A673 (cell line): Measurements from ENCODE around the gene STK26.

Experiments used
- CTCF ChIP-seq: fragments of 300-800, 200-600 bp; sonication (generic); conservative IDR thresholded peaks from 2 replicates; pipeline ENCODE4 v1.5.1; 2017; ENCODE audit warnings: low read depth, mild to moderate bottlenecking, antibody characterized with exemption, low read length, moderate library complexity, mixed read lengths
- EZH2 ChIP-seq: fragments of 200-600 bp; sonication (generic); IDR thresholded peaks from 2 replicates; pipeline ENCODE4 v1.6.1; 2017; ENCODE audit warnings: borderline replicate concordance, low read depth, mild to moderate bottlenecking, mixed read lengths, antibody characterized with exemption, low read length; ENCODE audit not compliant: poor library complexity, severe bottlenecking

DNA sequence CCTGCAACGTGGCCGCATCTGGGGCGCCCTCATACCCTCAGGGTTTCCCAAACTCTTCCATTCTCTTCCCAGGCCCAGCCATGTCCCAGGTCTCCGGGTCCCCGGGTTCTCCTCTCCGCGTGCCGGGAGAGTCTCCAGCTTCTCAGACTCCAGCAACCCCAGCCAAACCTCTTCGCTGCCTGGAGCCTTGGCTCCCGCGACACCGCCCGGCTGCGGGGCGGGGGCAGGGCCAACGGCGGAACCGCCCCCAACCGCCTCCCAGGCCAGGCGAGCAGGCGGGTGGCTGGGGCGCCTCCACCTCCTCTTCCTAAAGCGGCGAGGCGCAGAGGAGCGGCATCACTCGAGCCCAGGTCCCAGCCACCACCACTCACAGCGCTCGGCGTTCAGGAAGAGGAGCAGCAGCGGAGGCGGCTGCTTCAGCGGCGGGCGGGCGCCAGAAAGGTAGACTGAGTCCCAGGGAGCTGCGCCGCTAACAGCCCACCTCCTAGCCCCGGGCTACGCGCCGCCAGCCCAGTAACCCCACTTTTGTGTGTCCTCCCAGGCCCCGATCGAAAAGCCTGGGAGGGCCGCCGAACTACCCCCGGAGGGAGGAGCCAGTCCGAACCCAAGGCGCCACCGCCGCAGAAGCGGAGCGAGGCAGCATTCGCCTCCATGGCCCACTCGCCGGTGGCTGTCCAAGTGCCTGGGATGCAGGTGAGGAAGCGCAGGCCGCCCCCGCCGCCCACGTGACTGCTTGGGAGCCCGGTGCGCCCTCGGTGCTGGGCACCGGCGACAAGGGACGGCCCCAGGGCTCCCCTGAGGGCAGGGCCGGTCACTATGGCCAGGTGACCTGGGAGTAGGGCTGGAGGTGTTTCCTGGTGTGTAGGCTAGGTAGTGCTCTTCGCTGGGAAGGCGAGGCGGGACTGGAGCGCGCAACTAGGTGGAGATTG lies at the start of gene STK26:
- no peak for TF ChIP-seq CTCF
- no peak for TF ChIP-seq EZH2
